NB4 (cell line): ENCODE results near the gene ZNF652.

Experiments
- DNase-seq: peaks from one replicate; pipeline ENCODE4 v3.0.0; 2010; ENCODE audit warnings: low read depth
- H3K4me3 ChIP-seq: one replicate; pipeline ENCODE4 v1.5.1; 2011; ENCODE audit warnings: mild to moderate bottlenecking, low read depth, low read length, moderate library complexity
- CTCF ChIP-seq: IDR thresholded peaks from one replicate; pipeline ENCODE4 v1.5.1; 2012; ENCODE audit warnings: low read depth, low read length
- MYC ChIP-seq: IDR thresholded peaks from 2 replicates; pipeline ENCODE4 v1.6.1; 2011; ENCODE audit warnings: low read depth, low read length
- POLR2A ChIP-seq: IDR thresholded peaks from 2 replicates; pipeline ENCODE4 v1.6.1; 2011; ENCODE audit warnings: mild to moderate bottlenecking; ENCODE audit not compliant: insufficient read length; ENCODE audit errors: extremely low read depth
- TF ChIP-seq, protein P1 (sequence below): IDR thresholded peaks from 2 replicates; pipeline ENCODE4 v1.6.1; 2011; ENCODE audit warnings: low read depth, low read length

ZNF652 gene

GRCh38 chr17:49338883-49339282, 23.2 kb downstream of the ZNF652 start:
- peak; percentile 16 for DNase-seq
- no peak overlapping the region for H3K4me3 ChIP-seq
- TF ChIP-seq CTCF (no peak), POLR2A (no peak), MYC (no peak)

DNA sequence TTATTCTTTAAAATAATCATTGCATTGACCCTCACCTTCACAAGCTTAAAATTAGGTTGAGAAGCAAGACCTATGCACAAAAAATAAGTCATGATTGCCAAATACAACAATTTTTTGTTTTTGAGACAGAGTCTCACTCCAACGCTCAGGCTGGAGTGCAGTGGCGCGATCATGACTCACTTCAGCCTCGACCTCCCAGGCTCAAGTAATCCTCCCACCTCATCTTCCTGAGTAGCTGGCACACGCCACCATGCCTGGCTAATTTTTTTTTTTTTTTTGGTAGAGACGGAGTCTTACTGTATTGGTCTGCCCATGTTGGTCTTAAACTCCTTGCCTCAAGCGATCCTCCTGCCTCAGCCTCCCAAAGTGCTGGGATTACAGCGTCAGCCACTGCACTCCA, 24.2 kb downstream of the ZNF652 start:
- no peak overlapping the region for H3K4me3 ChIP-seq
- DNase-seq, result peak; percentile 72
- no peak for TF ChIP-seq MYC

DNA sequence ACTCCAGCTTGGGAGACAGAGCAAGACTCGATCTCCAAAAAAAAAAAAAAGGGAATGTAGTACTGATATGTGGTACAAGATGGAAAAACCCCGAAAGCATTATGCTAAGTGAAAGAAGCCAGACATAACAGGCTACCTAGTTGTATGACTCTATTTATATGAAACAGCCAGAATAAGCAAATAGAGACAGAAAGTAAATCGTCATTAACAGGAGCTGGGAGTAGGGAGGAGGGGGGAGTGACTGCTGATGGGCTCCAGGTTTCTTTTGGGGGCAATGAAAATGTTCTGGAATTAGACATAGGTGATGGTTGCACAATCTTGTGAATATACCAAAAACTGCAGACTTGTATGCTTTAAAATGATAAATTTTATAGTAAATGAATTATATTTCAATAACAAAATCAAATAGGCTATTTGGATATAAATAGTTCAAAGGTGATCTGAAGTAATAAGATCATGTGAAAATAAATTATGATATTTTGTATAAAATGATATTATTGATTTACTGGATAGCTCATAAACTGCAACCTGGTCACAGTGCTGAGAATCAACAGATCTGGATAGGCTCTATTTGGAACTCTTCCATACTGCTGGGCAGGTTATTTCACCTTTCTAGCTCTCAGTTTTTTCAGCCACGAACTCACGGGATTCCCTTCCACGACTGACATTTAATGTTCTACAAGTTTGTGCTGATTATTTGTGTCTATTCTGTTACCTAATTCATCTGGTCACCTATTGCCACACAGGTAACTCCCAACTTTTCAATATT, 27.1 kb downstream of the ZNF652 start:
- TF ChIP-seq CTCF (no peak), POLR2A (no peak), MYC (no peak)
- TF ChIP-seq, protein P1, sequence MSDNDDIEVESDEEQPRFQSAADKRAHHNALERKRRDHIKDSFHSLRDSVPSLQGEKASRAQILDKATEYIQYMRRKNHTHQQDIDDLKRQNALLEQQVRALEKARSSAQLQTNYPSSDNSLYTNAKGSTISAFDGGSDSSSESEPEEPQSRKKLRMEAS, result no peak

DNA sequence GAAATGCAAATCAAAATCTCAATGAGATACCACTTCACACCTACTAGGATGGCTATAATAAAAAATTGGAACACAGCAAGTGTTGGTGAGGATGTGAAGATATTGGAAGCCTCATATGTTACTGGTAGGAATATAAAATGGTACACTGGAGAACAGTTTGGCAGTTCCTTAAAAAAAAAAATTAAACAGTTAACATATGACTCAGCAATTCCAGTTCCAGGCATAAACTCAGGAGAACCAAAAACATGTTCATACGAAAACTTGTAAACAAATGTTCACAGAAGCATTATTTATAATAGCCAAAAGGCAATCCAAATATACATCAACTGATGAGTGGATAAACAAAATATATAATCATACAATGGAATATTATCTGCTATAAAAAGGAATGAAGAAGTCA, 28.2 kb downstream of the ZNF652 start:
- no peak overlapping the region for H3K4me3 ChIP-seq
- peak; percentile 27 for DNase-seq
- TF ChIP-seq, protein P1, result no peak
- no peak for TF ChIP-seq MYC
- TF ChIP-seq CTCF, result no peak
- TF ChIP-seq POLR2A, result no peak

More for the DNA sequence above, 27.1 kb downstream of the ZNF652 start:
- H3K4me3 ChIP-seq, result no peak overlapping the region
- DNase-seq, result no peak

DNA sequence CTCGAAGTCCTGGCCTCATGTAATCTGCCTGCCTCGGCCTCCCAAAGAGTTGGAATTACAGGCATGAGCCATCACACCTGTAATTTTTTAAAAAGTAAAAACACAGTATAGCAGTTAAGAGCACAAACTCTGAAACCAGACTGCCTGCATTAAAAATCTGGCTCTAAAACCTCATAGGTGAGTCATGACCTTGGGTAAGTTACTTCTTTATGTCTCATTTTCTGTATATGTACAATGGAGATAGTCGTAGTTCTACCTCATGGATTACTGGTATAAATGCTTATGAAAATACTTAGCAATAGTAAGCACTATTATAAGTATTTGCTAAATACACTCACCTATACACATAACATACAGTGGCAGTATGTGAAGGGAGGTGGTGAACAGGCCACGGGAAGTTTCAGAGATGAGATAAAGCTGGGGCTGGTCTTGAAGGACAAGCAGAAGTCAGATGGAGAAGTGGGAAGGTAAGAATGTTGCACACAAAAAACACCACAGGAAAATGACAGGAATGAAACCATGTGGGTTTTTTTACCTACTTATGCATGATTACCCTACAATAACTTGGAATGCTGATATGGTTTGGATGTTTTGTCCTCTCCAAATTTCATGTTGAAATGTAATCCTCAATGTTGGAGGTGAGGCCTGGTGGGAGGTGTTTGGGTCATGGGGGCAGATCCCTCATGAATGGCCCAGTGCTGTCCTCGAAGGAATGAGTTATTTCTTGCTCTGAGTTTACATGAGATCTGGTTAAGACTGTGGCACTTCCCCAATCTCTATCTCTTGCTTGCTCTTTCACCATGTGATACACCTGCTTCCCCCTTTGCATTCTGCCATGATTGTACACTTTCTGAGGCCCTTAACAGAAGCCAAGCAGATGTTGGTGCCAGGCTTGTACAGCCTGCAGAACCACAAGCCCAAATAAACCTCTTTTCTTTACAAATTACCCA, 33.9 kb downstream of the ZNF652 start:
- no peak overlapping the region for H3K4me3 ChIP-seq
- TF ChIP-seq CTCF (no peak), MYC (peak; percentile 63), POLR2A (no peak)
- TF ChIP-seq, protein P1, result peak; percentile 70
- DNase-seq, result peak; percentile 65

- no peak overlapping the region for H3K4me3 ChIP-seq
- TF ChIP-seq MYC (no peak), POLR2A (no peak), CTCF (no peak)
- TF ChIP-seq, protein P1, result no peak
- DNase-seq, result no peak
Observed at GRCh38 chr17:49325980-49326379, 36.1 kb downstream of the ZNF652 start.
